KMS-11 (cell line): ENCODE data around the gene ARL5C.

ENCODE experiments used
- H2AFZ ChIP-seq: fragments of 200-600 bp; sonication (generic); 2 replicates; pipeline ENCODE4 v1.6.1; 2016; ENCODE audit warnings: antibody characterized with exemption, mixed run types, low read depth
- H3K27ac ChIP-seq: fragments of 200-600 bp; sonication (generic); 2 replicates; pipeline ENCODE4 v1.6.1; 2016; ENCODE audit warnings: mild to moderate bottlenecking, mixed run types
- H3K27me3 ChIP-seq: fragments of 200-600 bp; sonication (generic); 2 replicates; pipeline ENCODE4 v1.6.1; 2017; ENCODE audit warnings: mild to moderate bottlenecking, low read depth, mixed run types, moderate library complexity; ENCODE audit not compliant: insufficient read depth
- H3K36me3 ChIP-seq: fragments of 200-600 bp; sonication (generic); 2 replicates; pipeline ENCODE4 v1.6.1; 2017; ENCODE audit warnings: mild to moderate bottlenecking, mixed run types; ENCODE audit not compliant: insufficient read depth
- H3K4me1 ChIP-seq: fragments of 200-600 bp; sonication (generic); 2 replicates; pipeline ENCODE4 v1.6.1; 2016; ENCODE audit warnings: mild to moderate bottlenecking, low read depth, mixed run types; ENCODE audit not compliant: poor library complexity, severe bottlenecking
- H3K4me2 ChIP-seq: fragments of 200-600 bp; sonication (generic); 2 replicates; pipeline ENCODE4 v1.7.0; 2016; ENCODE audit warnings: mild to moderate bottlenecking, mixed run types
- H3K4me3 ChIP-seq: fragments of 200-600 bp; sonication (generic); IDR thresholded peaks from 2 replicates; pipeline ENCODE4 v1.6.1; 2017; ENCODE audit warnings: low read depth, low read length, mixed read lengths; ENCODE audit not compliant: insufficient read depth
- H3K79me2 ChIP-seq: fragments of 200-600 bp; sonication (generic); 2 replicates; pipeline ENCODE4 v1.6.1; 2016; ENCODE audit warnings: low read depth, mixed run types; ENCODE audit not compliant: insufficient read depth
- H3K9ac ChIP-seq: fragments of 200-600 bp; sonication (generic); 2 replicates; pipeline ENCODE4 v1.6.1; 2016; ENCODE audit warnings: mild to moderate bottlenecking, mixed run types
- H4K20me1 ChIP-seq: fragments of 200-600 bp; sonication (generic); 2 replicates; pipeline ENCODE4 v1.6.1; 2016; ENCODE audit warnings: mild to moderate bottlenecking, mixed run types; ENCODE audit not compliant: insufficient read depth
- CTCF ChIP-seq: fragments of 200-600 bp; sonication (generic); conservative IDR thresholded peaks from 2 replicates; pipeline ENCODE4 v1.6.1; 2017; ENCODE audit warnings: low read depth, mild to moderate bottlenecking, antibody characterized with exemption, low read length, moderate library complexity, mixed read lengths

The ARL5C gene

GRCh38 chr17:39165841-39166349, at the start of gene ARL5C:
Gene ARL5C, minus strand, starts transcription at chr17:39166161. Its CDS starts 401 bp downstream, at chr17:39165760.
- Histone ChIP-seq H3K4me1 (peaks cover 21% of the 10 kb centered on the region), H4K20me1 (no peaks in the 10 kb centered on the region), H3K9ac (peak within 1 kb of the TSS; percentile 19; the same call in 1 of the 2 replicates), H3K27me3 (no peaks in the 10 kb centered on the region), H2AFZ (peak within 1 kb of the TSS; percentile 89), H3K79me2 (no peaks in the 10 kb centered on the region), H3K4me2 (peak within 1 kb of the TSS; percentile 71), H3K27ac (no peak within 1 kb of the TSS), H3K36me3 (no peaks in the 10 kb centered on the region), H3K4me3 (no peak within 1 kb of the TSS)
- TF ChIP-seq CTCF: no peak

GRCh38 chr17:39213852-39214251, 47.9 kb upstream of the ARL5C start:
- H3K27me3 ChIP-seq: peaks cover 22% of the 10 kb centered on the region; the same call in 1 of the 2 replicates
- H3K79me2 ChIP-seq: no peaks in the 10 kb centered on the region
- no peak overlapping the region for H3K9ac ChIP-seq
- H3K36me3 ChIP-seq: no peaks in the 10 kb centered on the region
- peaks cover 13% of the 10 kb centered on the region for H3K4me1 ChIP-seq
- TF ChIP-seq CTCF: no peak
- no peak overlapping the region for H2AFZ ChIP-seq
- H3K27ac ChIP-seq: no peak overlapping the region
- no peak overlapping the region for H3K4me3 ChIP-seq
- no peak overlapping the region for H3K4me2 ChIP-seq
- no peaks in the 10 kb centered on the region for H4K20me1 ChIP-seq

GRCh38 chr17:39212841-39213480, 47.0 kb upstream of the ARL5C start:
- Histone ChIP-seq H4K20me1 (no peaks in the 10 kb centered on the region), H3K27ac (no peak overlapping the region), H3K79me2 (no peaks in the 10 kb centered on the region), H3K36me3 (no peaks in the 10 kb centered on the region), H3K4me2 (no peak overlapping the region), H2AFZ (no peak overlapping the region), H3K27me3 (peaks cover 15% of the 10 kb centered on the region; the same call in 1 of the 2 replicates), H3K4me3 (no peak overlapping the region), H3K9ac (no peak overlapping the region), H3K4me1 (peaks cover 22% of the 10 kb centered on the region)
- no peak for TF ChIP-seq CTCF

GRCh38 chr17:39212195-39212810, 46.3 kb upstream of the ARL5C start:
- H4K20me1 ChIP-seq: no peaks in the 10 kb centered on the region
- no peak overlapping the region for H3K27ac ChIP-seq
- no peak overlapping the region for H3K4me2 ChIP-seq
- no peaks in the 10 kb centered on the region for H3K36me3 ChIP-seq
- no peak overlapping the region for H3K4me3 ChIP-seq
- peaks cover 13% of the 10 kb centered on the region; the same call in 1 of the 2 replicates for H3K27me3 ChIP-seq
- no peak overlapping the region for H3K9ac ChIP-seq
- TF ChIP-seq CTCF: no peak
- peaks cover 25% of the 10 kb centered on the region for H3K4me1 ChIP-seq
- no peak overlapping the region for H2AFZ ChIP-seq
- H3K79me2 ChIP-seq: no peaks in the 10 kb centered on the region
